DOHH2 (cell line): ENCODE results near the gene SULT2B1.

Source experiments
- EZH2phosphoT487 ChIP-seq: fragments of 200-600 bp; sonication (generic); IDR thresholded peaks from 2 replicates; pipeline ENCODE4 v1.6.1; 2017; ENCODE audit warnings: borderline replicate concordance, mild to moderate bottlenecking, antibody characterized with exemption, low read length, moderate library complexity, mixed read lengths
- TF ChIP-seq, protein P1 (sequence below): fragments of 200-600 bp; sonication (generic); IDR thresholded peaks from one replicate; pipeline ENCODE4 v1.5.1; 2014; ENCODE audit warnings: antibody characterized with exemption, mild to moderate bottlenecking, low read depth, low read length; ENCODE audit not compliant: poor library complexity, severe bottlenecking

DNA sequence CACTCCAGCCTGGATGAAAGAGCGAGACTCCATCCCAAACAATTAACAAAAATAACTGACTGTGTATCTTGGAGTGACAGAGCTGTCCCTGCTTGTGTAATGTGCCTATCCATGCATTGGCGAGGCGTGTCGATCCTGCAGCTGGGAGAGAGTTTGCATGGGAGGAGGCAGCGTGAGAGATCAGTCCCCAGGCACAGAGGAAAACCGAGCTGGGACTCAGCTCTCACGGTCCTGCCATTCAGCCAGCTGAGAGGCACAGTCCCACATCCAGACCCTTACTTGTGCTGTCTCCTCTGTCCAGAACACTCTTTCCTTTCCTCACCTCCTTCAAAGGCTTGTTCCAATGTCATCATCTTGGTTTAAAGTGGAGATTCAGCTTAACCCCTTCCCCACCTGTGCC is 11.9 kb upstream of the SULT2B1 start:
- TF ChIP-seq, protein P1, sequence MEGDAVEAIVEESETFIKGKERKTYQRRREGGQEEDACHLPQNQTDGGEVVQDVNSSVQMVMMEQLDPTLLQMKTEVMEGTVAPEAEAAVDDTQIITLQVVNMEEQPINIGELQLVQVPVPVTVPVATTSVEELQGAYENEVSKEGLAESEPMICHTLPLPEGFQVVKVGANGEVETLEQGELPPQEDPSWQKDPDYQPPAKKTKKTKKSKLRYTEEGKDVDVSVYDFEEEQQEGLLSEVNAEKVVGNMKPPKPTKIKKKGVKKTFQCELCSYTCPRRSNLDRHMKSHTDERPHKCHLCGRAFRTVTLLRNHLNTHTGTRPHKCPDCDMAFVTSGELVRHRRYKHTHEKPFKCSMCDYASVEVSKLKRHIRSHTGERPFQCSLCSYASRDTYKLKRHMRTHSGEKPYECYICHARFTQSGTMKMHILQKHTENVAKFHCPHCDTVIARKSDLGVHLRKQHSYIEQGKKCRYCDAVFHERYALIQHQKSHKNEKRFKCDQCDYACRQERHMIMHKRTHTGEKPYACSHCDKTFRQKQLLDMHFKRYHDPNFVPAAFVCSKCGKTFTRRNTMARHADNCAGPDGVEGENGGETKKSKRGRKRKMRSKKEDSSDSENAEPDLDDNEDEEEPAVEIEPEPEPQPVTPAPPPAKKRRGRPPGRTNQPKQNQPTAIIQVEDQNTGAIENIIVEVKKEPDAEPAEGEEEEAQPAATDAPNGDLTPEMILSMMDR, result no peak
- TF ChIP-seq EZH2phosphoT487, result no peak
